K562 (cell line): ENCODE data around the gene POLA1. TPM values are rescaled to one million over a fixed set of nuclear protein-coding genes. Genes with fewer than 3 reads are reported as not detected.

Source experiments
- ATAC-seq: fragments of 200-7000 bp; cut with Tn5 transposase; 3 replicates; pipeline ENCODE4 v1.9.1; 2020; ENCODE audit warnings: moderate library complexity
- BruUV-seq: library from RNA; stranded (reverse); fragments of 400-500 nt; replicated peaks from 2 replicates; lab custom pipeline; 2021; lab: Mats Ljungman, UMichigan
- CTCF ChIA-PET: fragments of 300-600 bp; formaldehyde crosslinking; extraction: SDS; loops from one replicate; lab custom pipeline; 2021; ENCODE audit warnings: low intra/inter-chr PET ratio; lab: Yijun Ruan, JAX
- POLR2A ChIA-PET: fragments of 300-600, 350-650 bp; sonication (Branson Sonifier 250); formaldehyde crosslinking; extraction: SDS; loops from one replicate; lab custom pipeline; 2021; ENCODE audit warnings: antibody characterized with exemption, inconsistent platforms; lab: Yijun Ruan, JAX
- DNase-seq, 4 experiments: peaks; one replicate each; pipeline versions ENCODE4 v3.0.0 to v3.0.0-alpha.2; 2011 to 2018; ENCODE audit warnings: low spot score in 3 of 4, mixed read lengths in 3 of 4; ENCODE audit errors: extremely low read depth in 1 of 4
- FAIRE-seq: peaks from 2 replicates; lab custom pipeline; 2011; peaks lifted over from hg19 to GRCh38; lab: Jason Lieb, UNC
- H2AFZ ChIP-seq: 2 replicates; pipeline ENCODE4 v1.6.0; 2011; ENCODE audit warnings: low read depth, low read length, control low read depth, inconsistent platforms
- H3K27ac ChIP-seq: fragments of 200-600 bp; 3 replicates; pipeline ENCODE4 v1.8.0; 2011; ENCODE audit warnings: low read depth, mild to moderate bottlenecking, control low read depth, inconsistent platforms, low read length, moderate library complexity, mixed read lengths; ENCODE audit errors: extremely low read depth
- H3K27me3 ChIP-seq, 2 experiments: fragments of 300-600 bp in 1 of 2; 2 replicates in 1 of 2; 3 replicates in 1 of 2; pipeline versions ENCODE4 v1.6.0 to v1.8.0; 2011; ENCODE audit warnings: inconsistent platforms in 2 of 2, low read length in 2 of 2, mild to moderate bottlenecking in 1 of 2, mixed read lengths in 1 of 2, moderate library complexity in 1 of 2; ENCODE audit not compliant: control insufficient read depth in 2 of 2, insufficient read depth in 2 of 2
- H3K36me3 ChIP-seq: fragments of 300-600 bp; 3 replicates; pipeline ENCODE4 v1.8.0; 2011; ENCODE audit warnings: mild to moderate bottlenecking, low read length, inconsistent platforms; ENCODE audit not compliant: control insufficient read depth, insufficient read depth
- H3K4me1 ChIP-seq, 2 experiments: fragments of 200-600 bp in 1 of 2; replicated peaks in 1 of 2; 2 replicates in 1 of 2; 3 replicates in 1 of 2; pipeline versions ENCODE4 v1.5.1 to v1.8.0; 2011; ENCODE audit warnings: inconsistent platforms in 2 of 2, low read length in 2 of 2, mild to moderate bottlenecking in 1 of 2, mixed read lengths in 1 of 2, moderate library complexity in 1 of 2; ENCODE audit not compliant: control insufficient read depth in 2 of 2, insufficient read depth in 2 of 2
- H3K4me2 ChIP-seq: 2 replicates; pipeline ENCODE4 v1.6.1; 2011; ENCODE audit warnings: low read length, control low read depth, inconsistent platforms, mixed read lengths; ENCODE audit not compliant: insufficient read depth
- H3K4me3 ChIP-seq: fragments of 200-600 bp; sonication (generic), shearing (Covaris generic); 2 replicates; pipeline ENCODE4 v1.5.1; 2016; ENCODE audit warnings: control low read depth, inconsistent platforms
- H3K79me2 ChIP-seq: fragments of 200-600 bp; 3 replicates; pipeline ENCODE4 v1.8.0; 2011; ENCODE audit warnings: low read length, inconsistent platforms; ENCODE audit not compliant: control insufficient read depth, insufficient read depth
- H3K9ac ChIP-seq, 2 experiments: 2 replicates each; pipeline versions ENCODE4 v1.6.0 to v1.6.1; 2011; ENCODE audit warnings: low read depth in 2 of 2, low read length in 2 of 2, control low read depth in 1 of 2, inconsistent platforms in 1 of 2, mild to moderate bottlenecking in 1 of 2, mixed read lengths in 1 of 2; ENCODE audit not compliant: insufficient read depth in 1 of 2
- H3K9me1 ChIP-seq: one replicate; pipeline ENCODE4 v1.6.0; 2011; ENCODE audit warnings: inconsistent platforms, mild to moderate bottlenecking, low read length, moderate library complexity; ENCODE audit not compliant: control insufficient read depth, insufficient read depth
- H3K9me3 ChIP-seq: replicated peaks from 2 replicates; pipeline ENCODE4 v1.5.1; 2011; ENCODE audit warnings: low read depth, low read length, inconsistent platforms; ENCODE audit not compliant: control insufficient read depth, insufficient read depth
- H4K20me1 ChIP-seq: replicated peaks from 2 replicates; pipeline ENCODE4 v1.6.1; 2011; ENCODE audit warnings: low read length, inconsistent platforms, mixed read lengths; ENCODE audit not compliant: control insufficient read depth, insufficient read depth
- BACH1 ChIP-seq: fragments of 200-800 bp; sonication (Bioruptor generic); IDR thresholded peaks from 2 replicates; pipeline ENCODE4 v1.6.1; 2016; ENCODE audit warnings: missing genetic modification characterization, missing compliant biosample characterization
- CHD1 ChIP-seq: fragments of 200-600 bp; sonication (generic); IDR thresholded peaks from one replicate; pipeline ENCODE4 v1.6.1; 2012; ENCODE audit warnings: mild to moderate bottlenecking, moderate library complexity, low read length, inconsistent platforms
- FOSL1 ChIP-seq: fragments of 200-800 bp; sonication (Bioruptor generic); conservative IDR thresholded peaks from 2 replicates; pipeline ENCODE4 v1.6.1; 2016; ENCODE audit warnings: missing genetic modification characterization, missing compliant biosample characterization
- NFE2L1 ChIP-seq: fragments of 450-650 bp; IDR thresholded peaks from 2 replicates; pipeline ENCODE4 v1.6.1; 2016; ENCODE audit warnings: missing genetic modification characterization, low read depth, mild to moderate bottlenecking, missing compliant biosample characterization, moderate library complexity, borderline replicate concordance
- PHB ChIP-seq: fragments of 250-450 bp; sonication (Bioruptor Pico); IDR thresholded peaks from 2 replicates; pipeline ENCODE4 v1.5.0; 2021
- POU5F1 ChIP-seq: fragments of 150-350 bp; IDR thresholded peaks from 2 replicates; pipeline ENCODE4 v1.6.1; 2014; ENCODE audit warnings: borderline replicate concordance, low read length, low read depth, mild to moderate bottlenecking; ENCODE audit not compliant: partially characterized antibody
- RBM25 ChIP-seq: fragments of 200-400 bp; formaldehyde crosslinking; IDR thresholded peaks from 2 replicates; pipeline ENCODE4 v1.6.1; 2018; ENCODE audit warnings: low read length, low read depth, moderate library complexity; ENCODE audit not compliant: severe bottlenecking
- SRSF1 ChIP-seq: fragments of 200-400 bp; formaldehyde crosslinking; IDR thresholded peaks from 2 replicates; pipeline ENCODE4 v1.6.1; 2017; ENCODE audit warnings: mild to moderate bottlenecking, low read depth, low read length, moderate library complexity
- U2AF2 ChIP-seq: fragments of 200-400 bp; formaldehyde crosslinking; optimal IDR thresholded peaks from 2 replicates; pipeline ENCODE3; 2017; ENCODE audit warnings: low read depth, mild to moderate bottlenecking, low read length
- YY1 ChIP-seq, 3 experiments: IDR thresholded peaks; 2 replicates each; pipeline ENCODE4 v1.6.1; 2011; ENCODE audit warnings: low read length in 2 of 3, mild to moderate bottlenecking in 2 of 3, moderate library complexity in 2 of 3, borderline replicate concordance in 1 of 3, control low read depth in 1 of 3, low read depth in 1 of 3; ENCODE audit not compliant: insufficient read depth in 3 of 3, insufficient replicate concordance in 2 of 3, control insufficient read depth in 1 of 3, insufficient read length in 1 of 3; ENCODE audit errors: extremely low read depth in 1 of 3
- ZFP1 ChIP-seq: fragments of 450-650 bp; formaldehyde crosslinking; IDR thresholded peaks from 2 replicates; pipeline ENCODE4 v1.4.0; 2020; ENCODE audit warnings: mild to moderate bottlenecking, mixed read lengths
- ZNF212 ChIP-seq: fragments of 450-650 bp; formaldehyde crosslinking; IDR thresholded peaks from 2 replicates; pipeline ENCODE4 v1.4.0; 2020; ENCODE audit warnings: mild to moderate bottlenecking
- ZNF436 ChIP-seq: fragments of 250-450, 450-650 bp; sonication (Bioruptor Pico); formaldehyde crosslinking; IDR thresholded peaks from 2 replicates; pipeline ENCODE4 v1.7.0; 2020; ENCODE audit warnings: mild to moderate bottlenecking
- ZNF551 ChIP-seq: fragments of 250-450 bp; sonication (Bioruptor Pico); IDR thresholded peaks from 2 replicates; pipeline ENCODE4 v1.5.0; 2021; ENCODE audit warnings: mild to moderate bottlenecking, moderate library complexity
- WGBS: fragments of 100-300 bp; shearing (Covaris generic); methylation state at CpG from one replicate; pipeline ENCODE4 v1.1.6; 2016; ENCODE audit warnings: low coverage, mixed read lengths; ENCODE audit not compliant: insufficient coverage; ENCODE audit errors: missing lambda C conversion rate; 5-methylcytosine and 5-hydroxymethylcytosine counted together
- in situ Hi-C: fragments of 300-500 bp; cut with MboI; formaldehyde crosslinking; loops from 4 replicates; pipeline ENCODE4 v1.15.0; 2018; ENCODE audit warnings: inconsistent platforms, mixed read lengths
- intact Hi-C: fragments of 100-400 bp; cut with micrococcal nuclease; formaldehyde crosslinking; loops from 2 replicates; pipeline ENCODE4 v1.14.2; 2022
- polyA plus RNA-seq, 8 experiments: library from polyadenylated mRNA; depleted of rRNA in 4 of 8; stranded (reverse) in 5 of 8; unstranded in 3 of 8; fragments of >200 nt; fragmentation: Nextera tagmentation in 2 of 8; fragmentation: Illumina TruSeq in 1 of 8; extraction: Ambion mirVana in 2 of 8; extraction: Trizol in 1 of 8; gene quantifications; 2 replicates each; pipeline versions ENCODE4 v1.2.1 to v1.2.3, GENCODE V29; 2011 to 2014; ENCODE audit warnings: inconsistent platforms in 1 of 8, missing spikeins in 1 of 8
- total RNA-seq, 7 experiments: library from RNA; depleted of rRNA in 6 of 7; stranded (reverse); fragments of >200 nt in 6 of 7; fragmentation: Illumina TruSeq in 2 of 7; extraction: Trizol in 2 of 7; gene quantifications; 2 replicates each; pipeline versions ENCODE4 v1.2.1 to v1.2.3, GENCODE V29; 2011 to 2021; ENCODE audit warnings: low replicate concordance in 1 of 7
- TF ChIP-seq, protein P1 (sequence below): fragments of 450-650 bp; formaldehyde crosslinking; IDR thresholded peaks from 2 replicates; pipeline ENCODE4 v1.4.0; 2022; ENCODE audit warnings: mild to moderate bottlenecking, moderate library complexity
- TF ChIP-seq, protein P2 (sequence below): fragments of 250-450 bp; sonication (Bioruptor Pico); IDR thresholded peaks from 2 replicates; pipeline ENCODE4 v1.5.0; 2020; ENCODE audit warnings: mild to moderate bottlenecking, borderline replicate concordance
- TF ChIP-seq, protein P3 (sequence below): sonication (generic); formaldehyde crosslinking; IDR thresholded peaks from 2 replicates; pipeline ENCODE4 v1.8.0; 2022; ENCODE audit warnings: mild to moderate bottlenecking, missing genetic modification reagents, borderline replicate concordance

The POLA1 gene
- total and polyA plus RNA-seq, 9 of the 15 experiments (the other 6 are each of a cell fraction or from before 2014, with no cell fraction given): 8.6 to 48.4 (median 27.4) TPM

DNA sequence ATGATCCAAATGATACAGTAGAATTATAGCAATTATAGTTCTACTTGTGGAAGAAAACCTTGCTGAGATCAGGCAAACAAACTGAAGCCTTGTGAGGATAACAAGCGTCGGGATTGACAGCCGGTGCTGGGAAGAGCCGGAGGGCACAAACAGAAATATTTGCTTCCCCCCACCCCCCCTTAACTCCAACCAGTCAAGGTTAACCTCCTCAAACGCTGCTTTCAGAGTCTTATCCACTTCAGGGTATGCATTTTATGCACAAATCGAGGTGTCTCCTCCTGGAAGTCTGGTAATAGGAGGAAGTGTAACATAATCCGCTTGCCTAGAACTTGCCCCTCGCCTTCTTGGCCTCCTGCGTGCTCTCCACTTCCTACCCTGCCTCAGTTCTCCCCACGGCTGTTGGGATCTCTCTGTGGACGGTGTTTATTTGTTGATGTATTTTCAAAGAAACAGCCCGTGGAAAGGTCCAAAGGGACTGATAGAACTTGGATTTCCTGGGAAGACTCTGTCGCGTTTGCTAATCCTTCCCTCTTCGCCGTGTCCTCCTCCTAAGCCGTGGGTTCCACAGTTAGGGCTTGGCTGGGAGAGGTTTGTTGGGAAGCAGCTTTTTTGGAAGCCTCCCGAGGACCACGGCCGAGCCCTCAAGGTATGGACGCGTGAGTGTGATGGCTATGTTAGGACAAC is 326.1 kb downstream of the POLA1 start:
- CTCF ChIA-PET: no interaction called here

More for the DNA sequence above, 326.1 kb downstream of the POLA1 start:
- no TSS peak for BruUV-seq
- WGBS: 4% methylated on average over 21 of the region's 22 CpGs
- Histone ChIP-seq H3K9ac (no peak overlapping the region), H4K20me1 (no peaks in the 10 kb centered on the region), H3K4me3 (no peak overlapping the region), H3K9me1 (no peaks in the 10 kb centered on the region), H3K36me3 (no peaks in the 10 kb centered on the region), H3K27ac (no peak overlapping the region), H3K4me2 (no peak overlapping the region), H3K79me2 (no peaks in the 10 kb centered on the region), H2AFZ (no peak overlapping the region), H3K4me1 (peaks cover 0 to 31% of the 10 kb centered on the region in 2 experiments; a peak in 3 of 5 replicates), H3K27me3 (peaks cover 26 to 57% of the 10 kb centered on the region in 2 experiments), H3K9me3 (no peaks in the 10 kb centered on the region)
- TF ChIP-seq NFE2L1 (tag) (no peak), ZNF436 (CRISPR knock-in tag) (no peak), RBM25 (no peak), SRSF1 (no peak), ZNF551 (CRISPR knock-in tag) (no peak), YY1 (IDR thresholded peaks at IDR 0.05; ENCODE audit: borderline replicate concordance in 1 of 3, control insufficient read depth in 1 of 3, extremely low read depth in 1 of 3, insufficient read depth in 3 of 3, insufficient read length in 1 of 3, insufficient replicate concordance in 2 of 3, low read depth in 1 of 3, low read length in 2 of 3) (no peak), ZFP1 (CRISPR knock-in tag) (no peak), CHD1 (no peak), PHB (CRISPR knock-in tag) (no peak), ZNF212 (no peak), POU5F1 (no peak), BACH1 (tag) (no peak), FOSL1 (tag) (no peak), U2AF2 (no peak)
- TF ChIP-seq, protein P1, sequence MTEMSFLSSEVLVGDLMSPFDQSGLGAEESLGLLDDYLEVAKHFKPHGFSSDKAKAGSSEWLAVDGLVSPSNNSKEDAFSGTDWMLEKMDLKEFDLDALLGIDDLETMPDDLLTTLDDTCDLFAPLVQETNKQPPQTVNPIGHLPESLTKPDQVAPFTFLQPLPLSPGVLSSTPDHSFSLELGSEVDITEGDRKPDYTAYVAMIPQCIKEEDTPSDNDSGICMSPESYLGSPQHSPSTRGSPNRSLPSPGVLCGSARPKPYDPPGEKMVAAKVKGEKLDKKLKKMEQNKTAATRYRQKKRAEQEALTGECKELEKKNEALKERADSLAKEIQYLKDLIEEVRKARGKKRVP (CRISPR knock-in tag): no peak
- TF ChIP-seq, protein P2, sequence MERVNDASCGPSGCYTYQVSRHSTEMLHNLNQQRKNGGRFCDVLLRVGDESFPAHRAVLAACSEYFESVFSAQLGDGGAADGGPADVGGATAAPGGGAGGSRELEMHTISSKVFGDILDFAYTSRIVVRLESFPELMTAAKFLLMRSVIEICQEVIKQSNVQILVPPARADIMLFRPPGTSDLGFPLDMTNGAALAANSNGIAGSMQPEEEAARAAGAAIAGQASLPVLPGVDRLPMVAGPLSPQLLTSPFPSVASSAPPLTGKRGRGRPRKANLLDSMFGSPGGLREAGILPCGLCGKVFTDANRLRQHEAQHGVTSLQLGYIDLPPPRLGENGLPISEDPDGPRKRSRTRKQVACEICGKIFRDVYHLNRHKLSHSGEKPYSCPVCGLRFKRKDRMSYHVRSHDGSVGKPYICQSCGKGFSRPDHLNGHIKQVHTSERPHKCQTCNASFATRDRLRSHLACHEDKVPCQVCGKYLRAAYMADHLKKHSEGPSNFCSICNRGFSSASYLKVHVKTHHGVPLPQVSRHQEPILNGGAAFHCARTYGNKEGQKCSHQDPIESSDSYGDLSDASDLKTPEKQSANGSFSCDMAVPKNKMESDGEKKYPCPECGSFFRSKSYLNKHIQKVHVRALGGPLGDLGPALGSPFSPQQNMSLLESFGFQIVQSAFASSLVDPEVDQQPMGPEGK (CRISPR knock-in tag): no peak
- TF ChIP-seq, protein P3, sequence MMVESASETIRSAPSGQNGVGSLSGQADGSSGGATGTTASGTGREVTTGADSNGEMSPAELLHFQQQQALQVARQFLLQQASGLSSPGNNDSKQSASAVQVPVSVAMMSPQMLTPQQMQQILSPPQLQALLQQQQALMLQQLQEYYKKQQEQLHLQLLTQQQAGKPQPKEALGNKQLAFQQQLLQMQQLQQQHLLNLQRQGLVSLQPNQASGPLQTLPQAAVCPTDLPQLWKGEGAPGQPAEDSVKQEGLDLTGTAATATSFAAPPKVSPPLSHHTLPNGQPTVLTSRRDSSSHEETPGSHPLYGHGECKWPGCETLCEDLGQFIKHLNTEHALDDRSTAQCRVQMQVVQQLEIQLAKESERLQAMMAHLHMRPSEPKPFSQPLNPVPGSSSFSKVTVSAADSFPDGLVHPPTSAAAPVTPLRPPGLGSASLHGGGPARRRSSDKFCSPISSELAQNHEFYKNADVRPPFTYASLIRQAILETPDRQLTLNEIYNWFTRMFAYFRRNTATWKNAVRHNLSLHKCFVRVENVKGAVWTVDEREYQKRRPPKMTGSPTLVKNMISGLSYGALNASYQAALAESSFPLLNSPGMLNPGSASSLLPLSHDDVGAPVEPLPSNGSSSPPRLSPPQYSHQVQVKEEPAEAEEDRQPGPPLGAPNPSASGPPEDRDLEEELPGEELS (CRISPR knock-in tag): no peak
- POLR2A ChIA-PET: no interaction called here
- in situ Hi-C loops (no loop called here), intact Hi-C loops (loop anchor here (5.0 kb wide), 3 partner anchors 122 to 623 kb away; no protein-coding TSS in a partner anchor)
- no peak for FAIRE-seq
- DNase-seq: no peak
- no peak for ATAC-seq
